Neuron (in vitro differentiated cells): Measurements from ENCODE around the gene BAK1.

Experiments
- H2AFZ ChIP-seq: one replicate; pipeline ENCODE4 v1.6.1; 2013; ENCODE audit warnings: low read depth, mild to moderate bottlenecking, inconsistent platforms, low read length, moderate library complexity
- H3K27me3 ChIP-seq: one replicate; pipeline ENCODE4 v1.6.1; 2013; ENCODE audit warnings: low read length; ENCODE audit not compliant: insufficient read depth
- H3K36me3 ChIP-seq: one replicate; pipeline ENCODE4 v1.6.1; 2013; ENCODE audit warnings: low read length; ENCODE audit not compliant: insufficient read depth
- H3K4me1 ChIP-seq: one replicate; pipeline ENCODE4 v1.6.1; 2013; ENCODE audit warnings: low read length; ENCODE audit not compliant: insufficient read depth
- H3K4me3 ChIP-seq: 2 replicates; pipeline ENCODE4 v1.5.1; 2013; ENCODE audit warnings: mild to moderate bottlenecking, low read length, moderate library complexity
- H3K9me3 ChIP-seq: one replicate; pipeline ENCODE4 v1.6.1; 2013; ENCODE audit warnings: low read length

BAK1 gene

DNA sequence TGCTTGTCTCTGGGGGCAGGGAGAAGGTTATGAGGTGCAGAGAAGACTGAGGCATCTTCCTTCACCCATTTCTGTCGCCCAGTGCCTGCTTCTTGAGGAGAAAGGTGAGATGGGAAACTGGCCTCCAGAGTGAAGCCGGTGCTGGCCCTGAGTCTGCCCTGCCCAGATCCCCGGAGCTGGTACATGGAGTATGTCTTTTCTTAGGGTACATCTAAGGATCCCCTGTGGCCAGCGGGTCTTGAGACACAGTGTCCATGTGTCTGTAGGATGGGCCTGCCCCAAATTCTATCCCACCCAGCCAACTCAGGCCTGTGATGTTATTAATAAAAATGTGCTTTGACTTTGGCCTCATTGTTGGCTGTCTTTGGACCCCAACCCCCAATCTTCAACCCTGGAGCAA, 8.8 kb upstream of the BAK1 start:
- H3K36me3 ChIP-seq: no peaks in the 10 kb centered on the region
- H3K9me3 ChIP-seq: no peaks in the 10 kb centered on the region
- peaks cover 12% of the 10 kb centered on the region for H3K27me3 ChIP-seq
- peaks cover 9% of the 10 kb centered on the region for H3K4me1 ChIP-seq
- no peak overlapping the region for H3K4me3 ChIP-seq
- no peak overlapping the region for H2AFZ ChIP-seq

DNA sequence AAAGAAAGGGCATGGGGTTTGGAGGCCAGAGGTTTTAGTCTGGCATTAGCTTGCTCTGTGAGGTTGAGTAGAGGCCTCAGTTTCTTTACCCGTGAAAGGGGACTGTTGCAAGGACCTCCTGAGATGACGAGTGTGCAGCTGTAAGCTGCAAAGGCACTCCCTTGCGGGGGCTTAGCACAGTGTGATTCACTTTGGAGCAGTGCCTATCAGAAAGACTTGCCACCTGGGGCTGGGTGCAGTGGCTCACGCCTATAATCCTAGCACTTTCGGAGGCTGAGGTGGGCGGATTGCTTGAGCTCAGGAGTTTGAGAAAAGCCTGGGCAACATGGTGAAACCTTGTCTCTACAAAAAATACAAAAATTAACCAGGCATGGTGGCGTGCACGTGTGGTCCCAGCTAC, 7.5 kb upstream of the BAK1 start:
- Histone ChIP-seq H3K9me3 (no peaks in the 10 kb centered on the region), H3K36me3 (no peaks in the 10 kb centered on the region), H3K27me3 (peaks cover 12% of the 10 kb centered on the region), H3K4me1 (peaks cover 9% of the 10 kb centered on the region), H3K4me3 (no peak overlapping the region), H2AFZ (no peak overlapping the region)

DNA sequence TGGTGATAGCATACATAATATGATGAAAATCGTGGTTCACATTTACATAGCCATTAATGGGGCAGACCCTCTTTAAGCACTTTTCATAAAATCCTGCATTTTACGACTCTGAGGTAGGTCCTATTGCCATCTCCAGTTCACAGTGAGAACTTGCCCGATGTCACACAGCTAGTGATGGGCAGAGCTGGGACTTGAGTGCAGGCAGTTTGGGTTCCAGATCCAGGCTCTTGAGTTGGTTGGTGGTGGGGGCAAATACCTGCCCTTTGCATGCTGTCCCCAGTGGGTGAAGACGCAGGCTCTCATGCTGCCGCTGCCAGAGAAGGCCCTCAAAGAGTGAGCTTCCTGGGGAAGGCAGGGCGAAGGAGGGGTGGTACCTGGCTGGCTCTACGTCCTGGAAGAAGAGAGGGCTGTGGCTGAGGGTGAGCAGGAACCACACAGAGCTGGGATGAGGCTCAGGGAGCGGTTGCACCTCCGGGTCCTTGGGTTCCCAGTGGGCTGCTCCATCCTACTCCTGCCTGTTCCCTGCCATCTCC, 6.1 kb upstream of the BAK1 start:
- Histone ChIP-seq H2AFZ (no peak overlapping the region), H3K4me1 (peaks cover 9% of the 10 kb centered on the region), H3K36me3 (no peaks in the 10 kb centered on the region), H3K4me3 (no peak overlapping the region), H3K9me3 (no peaks in the 10 kb centered on the region), H3K27me3 (peaks cover 12% of the 10 kb centered on the region)

GRCh38 chr6:33585403-33586107, 5.5 kb upstream of the BAK1 start:
- H3K4me3 ChIP-seq: peak overlapping the region; percentile 26
- H2AFZ ChIP-seq: no peak overlapping the region
- peaks cover 12% of the 10 kb centered on the region for H3K27me3 ChIP-seq
- H3K9me3 ChIP-seq: no peaks in the 10 kb centered on the region
- H3K36me3 ChIP-seq: no peaks in the 10 kb centered on the region
- peaks cover 5% of the 10 kb centered on the region for H3K4me1 ChIP-seq

GRCh38 chr6:33584700-33585402, 4.8 kb upstream of the BAK1 start:
- Histone ChIP-seq H3K4me1 (peaks cover 3% of the 10 kb centered on the region), H2AFZ (no peak overlapping the region), H3K36me3 (no peaks in the 10 kb centered on the region), H3K9me3 (no peaks in the 10 kb centered on the region), H3K27me3 (peaks cover 12% of the 10 kb centered on the region), H3K4me3 (no peak overlapping the region)

GRCh38 chr6:33583591-33584155, 3.6 kb upstream of the BAK1 start:
- no peak overlapping the region for H2AFZ ChIP-seq
- H3K4me3 ChIP-seq: no peak overlapping the region
- no peaks in the 10 kb centered on the region for H3K36me3 ChIP-seq
- H3K9me3 ChIP-seq: no peaks in the 10 kb centered on the region
- peaks cover 12% of the 10 kb centered on the region for H3K27me3 ChIP-seq
- H3K4me1 ChIP-seq: peaks cover 9% of the 10 kb centered on the region

DNA sequence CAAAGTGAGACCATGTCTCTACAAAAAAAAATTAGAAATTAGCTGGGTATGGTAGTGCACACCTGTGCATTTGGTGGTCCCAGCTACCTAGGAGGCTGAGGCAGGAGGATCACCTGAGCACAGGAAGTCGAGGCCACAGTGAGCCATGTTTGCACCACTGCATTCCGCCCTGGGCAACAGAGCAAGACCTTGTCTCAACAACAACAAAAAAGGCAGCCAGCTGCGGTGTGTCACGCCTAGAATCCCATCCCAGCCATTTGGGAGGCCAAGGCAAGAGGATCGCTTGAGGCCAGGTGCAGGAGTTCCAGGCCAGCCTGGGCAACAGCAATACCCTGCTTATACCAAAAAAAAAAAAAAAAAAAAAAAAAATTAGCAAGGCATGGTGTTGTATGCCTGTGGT, 1.1 kb upstream of the BAK1 start:
- no peak overlapping the region for H2AFZ ChIP-seq
- peaks cover 9% of the 10 kb centered on the region for H3K4me1 ChIP-seq
- H3K36me3 ChIP-seq: peaks cover 7% of the 10 kb centered on the region
- H3K4me3 ChIP-seq: no peak overlapping the region
- no peaks in the 10 kb centered on the region for H3K9me3 ChIP-seq
- peaks cover 12% of the 10 kb centered on the region for H3K27me3 ChIP-seq

GRCh38 chr6:33578588-33579011, 1.5 kb downstream of the BAK1 start:
- H3K9me3 ChIP-seq: no peaks in the 10 kb centered on the region
- no peak overlapping the region for H2AFZ ChIP-seq
- no peak overlapping the region for H3K4me3 ChIP-seq
- H3K27me3 ChIP-seq: peaks cover under 1% of the 10 kb centered on the region
- H3K4me1 ChIP-seq: peaks cover 9% of the 10 kb centered on the region
- peaks cover 27% of the 10 kb centered on the region for H3K36me3 ChIP-seq

GRCh38 chr6:33578164-33578563, 1.9 kb downstream of the BAK1 start:
- no peak overlapping the region for H2AFZ ChIP-seq
- H3K4me3 ChIP-seq: no peak overlapping the region
- H3K36me3 ChIP-seq: peaks cover 27% of the 10 kb centered on the region
- peaks cover 9% of the 10 kb centered on the region for H3K4me1 ChIP-seq
- no peaks in the 10 kb centered on the region for H3K9me3 ChIP-seq
- no peaks in the 10 kb centered on the region for H3K27me3 ChIP-seq

DNA sequence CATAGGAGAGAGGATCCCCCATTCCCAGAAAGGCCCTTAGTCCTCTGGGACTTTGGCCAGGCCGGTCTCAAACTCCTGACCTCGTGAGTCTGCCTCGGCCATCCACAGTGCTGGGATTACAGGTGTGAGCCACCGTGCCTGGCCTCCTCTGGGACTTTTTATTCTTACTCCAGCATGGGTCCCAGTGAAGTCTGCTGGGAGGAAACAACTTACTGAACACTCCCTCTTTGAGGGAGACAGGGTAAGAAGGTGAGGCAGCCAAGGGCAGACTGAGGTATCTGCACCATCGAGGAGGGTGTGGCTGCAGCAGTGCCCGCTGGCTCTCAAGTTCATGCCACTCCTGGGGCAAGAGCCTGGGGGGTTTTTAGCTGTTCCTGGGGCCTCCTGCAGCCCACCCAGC, 2.4 kb downstream of the BAK1 start:
- Histone ChIP-seq H3K4me3 (no peak overlapping the region), H2AFZ (no peak overlapping the region), H3K4me1 (peaks cover 9% of the 10 kb centered on the region)

DNA sequence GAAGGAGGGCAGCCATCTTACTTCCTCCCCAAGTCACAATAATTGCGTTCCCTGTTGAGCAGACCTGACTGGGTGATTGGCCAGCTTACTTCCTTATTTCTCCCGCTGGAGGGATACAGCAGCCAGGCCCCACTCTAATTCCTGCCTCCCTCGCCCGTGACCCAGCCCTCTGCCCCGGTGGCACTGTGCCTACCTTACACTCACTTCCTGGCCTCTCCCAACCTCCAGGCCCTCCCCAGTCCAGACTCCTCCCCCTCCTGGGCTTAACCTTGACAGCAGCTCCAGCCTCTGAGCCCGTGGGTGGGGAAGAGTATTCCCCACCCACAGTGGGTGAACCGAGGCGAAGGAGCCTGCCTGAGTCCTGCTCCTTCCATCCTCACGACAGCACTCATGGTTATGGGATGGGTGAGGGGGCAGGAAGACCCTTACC, 3.0 kb downstream of the BAK1 start:
- Histone ChIP-seq H3K27me3 (no peaks in the 10 kb centered on the region), H3K36me3 (peaks cover 27% of the 10 kb centered on the region), H3K4me1 (peaks cover 9% of the 10 kb centered on the region), H2AFZ (no peak overlapping the region), H3K9me3 (no peaks in the 10 kb centered on the region), H3K4me3 (no peak overlapping the region)

More for the DNA sequence above, 2.4 kb downstream of the BAK1 start:
- no peaks in the 10 kb centered on the region for H3K27me3 ChIP-seq
- peaks cover 27% of the 10 kb centered on the region for H3K36me3 ChIP-seq
- no peaks in the 10 kb centered on the region for H3K9me3 ChIP-seq

GRCh38 chr6:33576668-33577067, 3.4 kb downstream of the BAK1 start:
- Histone ChIP-seq H3K36me3 (peaks cover 27% of the 10 kb centered on the region), H3K27me3 (no peaks in the 10 kb centered on the region), H2AFZ (no peak overlapping the region), H3K9me3 (no peaks in the 10 kb centered on the region), H3K4me1 (peaks cover 10% of the 10 kb centered on the region), H3K4me3 (no peak overlapping the region)

DNA sequence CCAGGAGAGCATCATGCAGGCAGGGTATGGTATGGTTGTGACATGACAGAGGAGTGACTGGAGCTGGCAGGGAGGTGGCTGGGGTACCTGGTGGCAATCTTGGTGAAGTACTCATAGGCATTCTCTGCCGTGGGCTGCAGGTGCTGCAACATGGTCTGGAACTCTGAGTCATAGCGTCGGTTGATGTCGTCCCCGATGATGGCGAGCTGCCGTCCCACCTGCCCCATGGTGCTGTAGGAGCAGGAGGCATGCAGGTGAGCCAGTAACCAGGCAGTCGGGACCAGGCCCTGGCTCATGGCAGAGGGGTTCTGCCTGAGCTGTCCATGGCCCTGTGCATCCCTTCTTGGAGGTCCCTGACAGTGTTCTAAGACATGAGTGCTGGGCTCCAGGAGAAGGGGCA, 4.9 kb downstream of the BAK1 start:
- no peaks in the 10 kb centered on the region for H3K27me3 ChIP-seq
- H3K36me3 ChIP-seq: peaks cover 27% of the 10 kb centered on the region
- H3K4me3 ChIP-seq: no peak overlapping the region
- no peak overlapping the region for H2AFZ ChIP-seq
- no peaks in the 10 kb centered on the region for H3K9me3 ChIP-seq
- H3K4me1 ChIP-seq: peaks cover 12% of the 10 kb centered on the region
